K562 (cell line): Measurements from ENCODE around the gene AP2S1. TPM values are rescaled to one million over a fixed set of nuclear protein-coding genes. Genes with fewer than 3 reads are reported as not detected.

ENCODE experiments used
- ATAC-seq: fragments of 200-7000 bp; cut with Tn5 transposase; 3 replicates; pipeline ENCODE4 v1.9.1; 2020; ENCODE audit warnings: moderate library complexity
- BruUV-seq: library from RNA; stranded (reverse); fragments of 400-500 nt; replicated peaks from 2 replicates; lab custom pipeline; 2021; lab: Mats Ljungman, UMichigan
- CTCF ChIA-PET: fragments of 300-600 bp; formaldehyde crosslinking; extraction: SDS; loops from one replicate; lab custom pipeline; 2021; ENCODE audit warnings: low intra/inter-chr PET ratio; lab: Yijun Ruan, JAX
- POLR2A ChIA-PET: fragments of 300-600, 350-650 bp; sonication (Branson Sonifier 250); formaldehyde crosslinking; extraction: SDS; loops from one replicate; lab custom pipeline; 2021; ENCODE audit warnings: antibody characterized with exemption, inconsistent platforms; lab: Yijun Ruan, JAX
- DNase-seq, 4 experiments: peaks; one replicate each; pipeline versions ENCODE4 v3.0.0 to v3.0.0-alpha.2; 2011 to 2018; ENCODE audit warnings: low spot score in 3 of 4, mixed read lengths in 3 of 4; ENCODE audit errors: extremely low read depth in 1 of 4
- FAIRE-seq: peaks from 2 replicates; lab custom pipeline; 2011; peaks lifted over from hg19 to GRCh38; lab: Jason Lieb, UNC
- H2AFZ ChIP-seq: 2 replicates; pipeline ENCODE4 v1.6.0; 2011; ENCODE audit warnings: low read depth, low read length, control low read depth, inconsistent platforms
- H3K27ac ChIP-seq: fragments of 200-600 bp; 3 replicates; pipeline ENCODE4 v1.8.0; 2011; ENCODE audit warnings: low read depth, mild to moderate bottlenecking, control low read depth, inconsistent platforms, low read length, moderate library complexity, mixed read lengths; ENCODE audit errors: extremely low read depth
- H3K27me3 ChIP-seq, 2 experiments: fragments of 300-600 bp in 1 of 2; 2 replicates in 1 of 2; 3 replicates in 1 of 2; pipeline versions ENCODE4 v1.6.0 to v1.8.0; 2011; ENCODE audit warnings: inconsistent platforms in 2 of 2, low read length in 2 of 2, mild to moderate bottlenecking in 1 of 2, mixed read lengths in 1 of 2, moderate library complexity in 1 of 2; ENCODE audit not compliant: control insufficient read depth in 2 of 2, insufficient read depth in 2 of 2
- H3K36me3 ChIP-seq: fragments of 300-600 bp; 3 replicates; pipeline ENCODE4 v1.8.0; 2011; ENCODE audit warnings: mild to moderate bottlenecking, low read length, inconsistent platforms; ENCODE audit not compliant: control insufficient read depth, insufficient read depth
- H3K4me1 ChIP-seq, 2 experiments: fragments of 200-600 bp in 1 of 2; replicated peaks in 1 of 2; 2 replicates in 1 of 2; 3 replicates in 1 of 2; pipeline versions ENCODE4 v1.5.1 to v1.8.0; 2011; ENCODE audit warnings: inconsistent platforms in 2 of 2, low read length in 2 of 2, mild to moderate bottlenecking in 1 of 2, mixed read lengths in 1 of 2, moderate library complexity in 1 of 2; ENCODE audit not compliant: control insufficient read depth in 2 of 2, insufficient read depth in 2 of 2
- H3K4me2 ChIP-seq: 2 replicates; pipeline ENCODE4 v1.6.1; 2011; ENCODE audit warnings: low read length, control low read depth, inconsistent platforms, mixed read lengths; ENCODE audit not compliant: insufficient read depth
- H3K4me3 ChIP-seq: fragments of 200-600 bp; sonication (generic), shearing (Covaris generic); 2 replicates; pipeline ENCODE4 v1.5.1; 2016; ENCODE audit warnings: control low read depth, inconsistent platforms
- H3K79me2 ChIP-seq: fragments of 200-600 bp; 3 replicates; pipeline ENCODE4 v1.8.0; 2011; ENCODE audit warnings: low read length, inconsistent platforms; ENCODE audit not compliant: control insufficient read depth, insufficient read depth
- H3K9ac ChIP-seq, 2 experiments: 2 replicates each; pipeline versions ENCODE4 v1.6.0 to v1.6.1; 2011; ENCODE audit warnings: low read depth in 2 of 2, low read length in 2 of 2, control low read depth in 1 of 2, inconsistent platforms in 1 of 2, mild to moderate bottlenecking in 1 of 2, mixed read lengths in 1 of 2; ENCODE audit not compliant: insufficient read depth in 1 of 2
- H3K9me1 ChIP-seq: one replicate; pipeline ENCODE4 v1.6.0; 2011; ENCODE audit warnings: inconsistent platforms, mild to moderate bottlenecking, low read length, moderate library complexity; ENCODE audit not compliant: control insufficient read depth, insufficient read depth
- H3K9me3 ChIP-seq: replicated peaks from 2 replicates; pipeline ENCODE4 v1.5.1; 2011; ENCODE audit warnings: low read depth, low read length, inconsistent platforms; ENCODE audit not compliant: control insufficient read depth, insufficient read depth
- H4K20me1 ChIP-seq: replicated peaks from 2 replicates; pipeline ENCODE4 v1.6.1; 2011; ENCODE audit warnings: low read length, inconsistent platforms, mixed read lengths; ENCODE audit not compliant: control insufficient read depth, insufficient read depth
- ARID2 ChIP-seq: fragments of 450-650 bp; IDR thresholded peaks from 2 replicates; pipeline ENCODE4 v1.6.1; 2017; ENCODE audit warnings: antibody characterized with exemption, mild to moderate bottlenecking
- BMI1 ChIP-seq: fragments of 150-350 bp; IDR thresholded peaks from 2 replicates; pipeline ENCODE4 v1.6.1; 2014; ENCODE audit warnings: low read length
- DACH1 ChIP-seq: fragments of 450-650 bp; IDR thresholded peaks from 2 replicates; pipeline ENCODE4 v1.6.1; 2018; ENCODE audit not compliant: partially characterized antibody
- GATAD2A ChIP-seq: fragments of 450-650 bp; IDR thresholded peaks from 2 replicates; pipeline ENCODE4 v1.6.1; 2017
- NCOA2 ChIP-seq, 2 experiments: fragments of 450-650 bp; IDR thresholded peaks; 2 replicates each; pipeline ENCODE4 v1.6.1; 2018; ENCODE audit warnings: mild to moderate bottlenecking in 2 of 2, moderate library complexity in 1 of 2; ENCODE audit not compliant: partially characterized antibody in 2 of 2
- TAF7 ChIP-seq: fragments of 450-650 bp; IDR thresholded peaks from 2 replicates; pipeline ENCODE4 v1.6.1; 2016; ENCODE audit warnings: missing genetic modification characterization, missing compliant biosample characterization
- ZEB2 ChIP-seq: fragments of 450-650 bp; IDR thresholded peaks from 2 replicates; pipeline ENCODE4 v1.6.1; 2016
- WGBS: fragments of 100-300 bp; shearing (Covaris generic); methylation state at CpG from one replicate; pipeline ENCODE4 v1.1.6; 2016; ENCODE audit warnings: low coverage, mixed read lengths; ENCODE audit not compliant: insufficient coverage; ENCODE audit errors: missing lambda C conversion rate; 5-methylcytosine and 5-hydroxymethylcytosine counted together
- in situ Hi-C: fragments of 300-500 bp; cut with MboI; formaldehyde crosslinking; loops from 4 replicates; pipeline ENCODE4 v1.15.0; 2018; ENCODE audit warnings: inconsistent platforms, mixed read lengths
- intact Hi-C: fragments of 100-400 bp; cut with micrococcal nuclease; formaldehyde crosslinking; loops from 2 replicates; pipeline ENCODE4 v1.14.2; 2022
- polyA plus RNA-seq, 8 experiments: library from polyadenylated mRNA; depleted of rRNA in 4 of 8; stranded (reverse) in 5 of 8; unstranded in 3 of 8; fragments of >200 nt; fragmentation: Nextera tagmentation in 2 of 8; fragmentation: Illumina TruSeq in 1 of 8; extraction: Ambion mirVana in 2 of 8; extraction: Trizol in 1 of 8; gene quantifications; 2 replicates each; pipeline versions ENCODE4 v1.2.1 to v1.2.3, GENCODE V29; 2011 to 2014; ENCODE audit warnings: inconsistent platforms in 1 of 8, missing spikeins in 1 of 8
- total RNA-seq, 7 experiments: library from RNA; depleted of rRNA in 6 of 7; stranded (reverse); fragments of >200 nt in 6 of 7; fragmentation: Illumina TruSeq in 2 of 7; extraction: Trizol in 2 of 7; gene quantifications; 2 replicates each; pipeline versions ENCODE4 v1.2.1 to v1.2.3, GENCODE V29; 2011 to 2021; ENCODE audit warnings: low replicate concordance in 1 of 7
- TF ChIP-seq, protein P1 (sequence below): sonication (generic); formaldehyde crosslinking; IDR thresholded peaks from 2 replicates; pipeline ENCODE4 v1.8.1; 2023; ENCODE audit warnings: mild to moderate bottlenecking, missing genetic modification reagents

The AP2S1 gene
- total and polyA plus RNA-seq, 9 of the 15 experiments (the other 6 are each of a cell fraction or from before 2014, with no cell fraction given), result 32.4 to 294 (median 136) TPM

DNA sequence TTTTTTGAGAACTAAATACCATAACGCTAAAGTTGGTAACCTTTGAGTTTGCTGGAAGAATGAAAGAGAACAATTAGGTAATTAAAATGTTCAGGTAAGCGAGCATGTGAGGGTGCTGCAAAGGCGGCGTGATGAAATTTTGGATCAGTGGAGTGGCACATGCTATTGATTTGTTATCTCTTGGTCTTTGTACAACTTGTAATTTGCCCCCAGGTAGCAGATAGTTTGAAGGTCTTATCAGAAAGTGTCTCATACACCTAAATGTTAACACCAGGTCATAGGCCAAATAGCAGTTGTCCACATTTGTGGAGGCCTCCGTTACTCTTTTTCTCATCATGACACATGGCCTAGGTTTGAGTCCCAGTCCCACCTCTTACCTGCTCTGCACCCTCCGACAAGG lies 25.0 kb upstream of the AP2S1 start:
- WGBS, result 82% methylated on average over 6 of the region's 6 CpGs
- no peak overlapping the region for H3K9ac ChIP-seq
- H3K4me1 ChIP-seq, result peaks cover 2 to 8% of the 10 kb centered on the region in 2 experiments; a peak in 2 of 5 replicates
- H2AFZ ChIP-seq, result no peak overlapping the region
- CTCF ChIA-PET, result no interaction called here
- H3K27ac ChIP-seq, result no peak overlapping the region
- BruUV-seq, result TSS peak; percentile 21
- DNase-seq (no peak), FAIRE-seq (no peak), ATAC-seq (no peak; the same call in 2 of the 3 replicates)
- peaks cover 10% of the 10 kb centered on the region for H3K36me3 ChIP-seq
- POLR2A ChIA-PET, result interaction anchor here (1.0 kb wide), 1 partner anchor 14 kb away, joined by 3 read pairs; no protein-coding TSS in a partner anchor
- in situ Hi-C loops (no loop called here), intact Hi-C loops (no loop called here)
- TF ChIP-seq TAF7 (tag), result no peak
- TF ChIP-seq, protein P1, sequence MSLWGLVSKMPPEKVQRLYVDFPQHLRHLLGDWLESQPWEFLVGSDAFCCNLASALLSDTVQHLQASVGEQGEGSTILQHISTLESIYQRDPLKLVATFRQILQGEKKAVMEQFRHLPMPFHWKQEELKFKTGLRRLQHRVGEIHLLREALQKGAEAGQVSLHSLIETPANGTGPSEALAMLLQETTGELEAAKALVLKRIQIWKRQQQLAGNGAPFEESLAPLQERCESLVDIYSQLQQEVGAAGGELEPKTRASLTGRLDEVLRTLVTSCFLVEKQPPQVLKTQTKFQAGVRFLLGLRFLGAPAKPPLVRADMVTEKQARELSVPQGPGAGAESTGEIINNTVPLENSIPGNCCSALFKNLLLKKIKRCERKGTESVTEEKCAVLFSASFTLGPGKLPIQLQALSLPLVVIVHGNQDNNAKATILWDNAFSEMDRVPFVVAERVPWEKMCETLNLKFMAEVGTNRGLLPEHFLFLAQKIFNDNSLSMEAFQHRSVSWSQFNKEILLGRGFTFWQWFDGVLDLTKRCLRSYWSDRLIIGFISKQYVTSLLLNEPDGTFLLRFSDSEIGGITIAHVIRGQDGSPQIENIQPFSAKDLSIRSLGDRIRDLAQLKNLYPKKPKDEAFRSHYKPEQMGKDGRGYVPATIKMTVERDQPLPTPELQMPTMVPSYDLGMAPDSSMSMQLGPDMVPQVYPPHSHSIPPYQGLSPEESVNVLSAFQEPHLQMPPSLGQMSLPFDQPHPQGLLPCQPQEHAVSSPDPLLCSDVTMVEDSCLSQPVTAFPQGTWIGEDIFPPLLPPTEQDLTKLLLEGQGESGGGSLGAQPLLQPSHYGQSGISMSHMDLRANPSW (CRISPR knock-in tag), result no peak
- no peak for TF ChIP-seq BMI1
- TF ChIP-seq ARID2, result no peak
- TF ChIP-seq NCOA2 (IDR thresholded peaks at IDR 0.05; ENCODE audit: partially characterized antibody in 2 of 2), result no peak
- no peak for TF ChIP-seq DACH1
- no peak for TF ChIP-seq GATAD2A
- no peak for TF ChIP-seq ZEB2
- no peaks in the 10 kb centered on the region for H3K9me3 ChIP-seq
- no peak overlapping the region for H3K4me2 ChIP-seq
- H3K79me2 ChIP-seq, result peaks cover 55% of the 10 kb centered on the region
- H3K27me3 ChIP-seq, result no peaks in the 10 kb centered on the region
- no peaks in the 10 kb centered on the region for H4K20me1 ChIP-seq
- no peaks in the 10 kb centered on the region for H3K9me1 ChIP-seq
- no peak overlapping the region for H3K4me3 ChIP-seq
